HG02571 (cell line): Measurements from ENCODE around the gene EHD3.

Experiments used
- ATAC-seq: cut with Tn5 transposase; IDR thresholded peaks from one replicate; pipeline ENCODE4 v1.9.1; 2021; ENCODE audit warnings: mild to moderate bottlenecking, moderate library complexity; ENCODE audit not compliant: unreplicated experiment

Gene EHD3

GRCh38 chr2:31234683-31235503, 941 bp downstream of the EHD3 start:
- no peak for ATAC-seq

GRCh38 chr2:31235504-31235902, 1.6 kb downstream of the EHD3 start:
- ATAC-seq: no peak

GRCh38 chr2:31236433-31237205, 2.7 kb downstream of the EHD3 start:
- ATAC-seq: no peak

GRCh38 chr2:31237348-31238017, 3.5 kb downstream of the EHD3 start:
- ATAC-seq: no peak

- no peak for ATAC-seq
Measured at GRCh38 chr2:31238126-31238905, 4.4 kb downstream of the EHD3 start.

- no peak for ATAC-seq
Measured at GRCh38 chr2:31238906-31239592, 5.1 kb downstream of the EHD3 start.

GRCh38 chr2:31239593-31240177, 5.7 kb downstream of the EHD3 start:
- no peak for ATAC-seq

GRCh38 chr2:31240381-31241365, 6.7 kb downstream of the EHD3 start:
- no peak for ATAC-seq

- ATAC-seq: no peak
Measured at GRCh38 chr2:31241625-31242270, 7.8 kb downstream of the EHD3 start.

- no peak for ATAC-seq
Measured at GRCh38 chr2:31243053-31243452, 9.1 kb downstream of the EHD3 start.

- ATAC-seq: no peak
Measured at GRCh38 chr2:31244101-31244500, 10.1 kb downstream of the EHD3 start.

- ATAC-seq: no peak
Measured at GRCh38 chr2:31246184-31246852, 12.4 kb downstream of the EHD3 start.

- no peak for ATAC-seq
Measured at GRCh38 chr2:31247711-31248110, 13.8 kb downstream of the EHD3 start.

GRCh38 chr2:31248139-31248538, 14.2 kb downstream of the EHD3 start:
- no peak for ATAC-seq

- no peak for ATAC-seq
Measured at GRCh38 chr2:31249009-31249690, 15.2 kb downstream of the EHD3 start.

- no peak for ATAC-seq
Measured at GRCh38 chr2:31251018-31251417, 17.1 kb downstream of the EHD3 start.

GRCh38 chr2:31251851-31252250, 17.9 kb downstream of the EHD3 start:
- no peak for ATAC-seq
